Endothelial cell of umbilical vein (primary cell): Measurements from ENCODE around the gene GTF2H4. TPM values are rescaled to one million over a fixed set of nuclear protein-coding genes. Genes with fewer than 3 reads are reported as not detected.

ENCODE experiments used
- BruUV-seq: library from RNA; stranded (reverse); fragments of 400-500 nt; replicated peaks from 2 replicates; lab custom pipeline; 2021; lab: Mats Ljungman, UMichigan
- CTCF ChIA-PET: fragments of 300-600, 350-600 bp; sonication (Branson Sonifier 250); formaldehyde crosslinking; loops from one replicate; lab custom pipeline; 2021; ENCODE audit warnings: antibody characterized with exemption, inconsistent platforms; lab: Charles Lee
- POLR2A ChIA-PET: fragments of 300-600, 350-600 bp; sonication (Branson Sonifier 250); formaldehyde crosslinking; loops from one replicate; lab custom pipeline; 2021; ENCODE audit warnings: antibody characterized with exemption, inconsistent platforms; lab: Charles Lee
- DNase-seq: peaks from one replicate; pipeline ENCODE4 v3.0.0-alpha.2; 2011; ENCODE audit warnings: low read depth, low spot score
- FAIRE-seq: peaks from 2 replicates; lab custom pipeline; 2011; peaks lifted over from hg19 to GRCh38; lab: Jason Lieb, UNC
- H2AFZ ChIP-seq: 2 replicates; pipeline ENCODE4 v1.6.0; 2012; ENCODE audit warnings: low read depth, low read length, control low read depth, inconsistent platforms
- H3K27ac ChIP-seq: 2 replicates; pipeline ENCODE4 v1.5.1; 2011; ENCODE audit warnings: low read depth, mild to moderate bottlenecking, control low read depth, low read length, moderate library complexity; ENCODE audit not compliant: insufficient read depth
- H3K27me3 ChIP-seq, 2 experiments: 2 replicates each; pipeline versions ENCODE4 v1.6.0 to v1.6.1; 2011; ENCODE audit warnings: low read length in 2 of 2, mixed read lengths in 1 of 2; ENCODE audit not compliant: control insufficient read depth in 2 of 2, insufficient read depth in 2 of 2
- H3K36me3 ChIP-seq, 2 experiments: 2 replicates in 1 of 2; 3 replicates in 1 of 2; pipeline ENCODE4 v1.5.1; 2011; ENCODE audit warnings: low read length in 2 of 2, mild to moderate bottlenecking in 1 of 2, moderate library complexity in 1 of 2; ENCODE audit not compliant: control insufficient read depth in 2 of 2, insufficient read depth in 2 of 2; ENCODE audit errors: extremely low read depth in 1 of 2
- H3K4me1 ChIP-seq: 3 replicates; pipeline ENCODE4 v1.5.1; 2011; ENCODE audit warnings: mild to moderate bottlenecking, low read length; ENCODE audit not compliant: control insufficient read depth, insufficient read depth; ENCODE audit errors: extremely low read depth
- H3K4me2 ChIP-seq: 2 replicates; pipeline ENCODE4 v1.6.1; 2011; ENCODE audit warnings: low read length, control low read depth, mixed read lengths; ENCODE audit not compliant: insufficient read depth
- H3K4me3 ChIP-seq, 3 experiments: fragments of 200-600 bp in 1 of 3; sonication (generic), shearing (Covaris generic) in 1 of 3; replicated peaks in 1 of 3; 2 replicates each; pipeline ENCODE4 v1.5.1; 2011 to 2016; ENCODE audit warnings: control low read depth in 3 of 3, low read length in 3 of 3, mild to moderate bottlenecking in 2 of 3, inconsistent platforms in 1 of 3, low read depth in 1 of 3, moderate library complexity in 1 of 3; ENCODE audit not compliant: insufficient read depth in 1 of 3
- H3K79me2 ChIP-seq: 2 replicates; pipeline ENCODE4 v1.6.0; 2012; ENCODE audit warnings: low read length, inconsistent platforms; ENCODE audit not compliant: control insufficient read depth, insufficient read depth
- H3K9ac ChIP-seq: replicated peaks from 2 replicates; pipeline ENCODE3; 2011; ENCODE audit warnings: low read length, control low read depth; ENCODE audit not compliant: insufficient read depth; ENCODE audit errors: extremely low read depth
- H3K9me1 ChIP-seq: replicated peaks from 3 replicates; pipeline ENCODE4 v1.6.0; 2011; ENCODE audit warnings: mild to moderate bottlenecking, low read length; ENCODE audit not compliant: control insufficient read depth, insufficient read depth; ENCODE audit errors: extremely low read depth
- H3K9me3 ChIP-seq: replicated peaks from 2 replicates; pipeline ENCODE4 v1.5.1; 2012; ENCODE audit warnings: low read length, inconsistent platforms; ENCODE audit not compliant: control insufficient read depth, insufficient read depth
- H4K20me1 ChIP-seq: replicated peaks from 2 replicates; pipeline ENCODE3; 2011; ENCODE audit warnings: mild to moderate bottlenecking, low read length; ENCODE audit not compliant: control insufficient read depth, insufficient read depth; ENCODE audit errors: extremely low read depth
- EZH2 ChIP-seq: IDR thresholded peaks from 2 replicates; pipeline ENCODE4 v1.6.1; 2012; ENCODE audit warnings: borderline replicate concordance, low read depth, mild to moderate bottlenecking, moderate library complexity, low read length, inconsistent platforms; ENCODE audit not compliant: severe bottlenecking
- FOS ChIP-seq: IDR thresholded peaks from 2 replicates; pipeline ENCODE4 v1.6.1; 2011; ENCODE audit warnings: mild to moderate bottlenecking, low read length, moderate library complexity, borderline replicate concordance; ENCODE audit not compliant: insufficient read depth
- GATA2 ChIP-seq: IDR thresholded peaks from 2 replicates; pipeline ENCODE4 v1.7.0; 2011; ENCODE audit warnings: low read depth, mild to moderate bottlenecking, moderate library complexity, mixed read lengths, low read length; ENCODE audit not compliant: insufficient read length, insufficient read depth
- JUN ChIP-seq: IDR thresholded peaks from 2 replicates; pipeline ENCODE4 v1.6.1; 2011; ENCODE audit warnings: borderline replicate concordance, low read depth; ENCODE audit not compliant: insufficient read length, insufficient read depth
- MYC ChIP-seq: IDR thresholded peaks from one replicate; pipeline ENCODE4 v1.6.1; 2011; ENCODE audit warnings: mild to moderate bottlenecking, low read depth, low read length
- POLR2A ChIP-seq: IDR thresholded peaks from 2 replicates; pipeline ENCODE4 v1.6.1; 2012; ENCODE audit warnings: low read depth, mild to moderate bottlenecking, control low read depth, low read length
- POLR2AphosphoS5 ChIP-seq: IDR thresholded peaks from 2 replicates; pipeline ENCODE4 v1.6.1; 2012; ENCODE audit warnings: low read depth, mild to moderate bottlenecking, control low read depth, low read length, moderate library complexity; ENCODE audit not compliant: insufficient read depth
- dilution Hi-C: fragments of 300-500 bp; cut with MboI; formaldehyde crosslinking; loops from one replicate; pipeline ENCODE4 v1.15.0; 2019; ENCODE audit warnings: low sequenced_read_pairs; ENCODE audit not compliant: extremely low pct_ligation_motif_present
- intact Hi-C: fragments of 100-400 bp; cut with micrococcal nuclease; formaldehyde crosslinking; loops from one replicate; pipeline ENCODE4 v1.10.0; 2022
- polyA plus RNA-seq, 4 experiments: library from polyadenylated mRNA; depleted of rRNA in 3 of 4; stranded (reverse) in 3 of 4; unstranded in 1 of 4; fragments of >200 nt; gene quantifications; 2 replicates each; pipeline versions ENCODE4 v1.2.1 to v1.2.3, GENCODE V29; 2011 to 2012; ENCODE audit warnings: missing spikeins in 1 of 4
- total RNA-seq: library from RNA; stranded (reverse); gene quantifications from 2 replicates; pipeline ENCODE4 v1.2.3, GENCODE V29; 2021
- TF ChIP-seq, protein P1 (sequence below): IDR thresholded peaks from 2 replicates; pipeline ENCODE4 v1.6.1; 2011; ENCODE audit not compliant: insufficient read depth, insufficient read length
- TF ChIP-seq, protein P2 (sequence below), 2 donors: IDR thresholded peaks; 1 replicate in 1 of 2; 2 replicates in 1 of 2; pipeline ENCODE4 v1.5.1; 2011; ENCODE audit warnings: low read length in 2 of 2, mild to moderate bottlenecking in 2 of 2, moderate library complexity in 2 of 2, control low read depth in 1 of 2, inconsistent platforms in 1 of 2, low read depth in 1 of 2; ENCODE audit not compliant: insufficient read depth in 1 of 2; ENCODE audit errors: extremely low read depth in 1 of 2

Gene GTF2H4
- total and polyA plus RNA-seq, 2 donors (not counting 3 experiments of a cell fraction or from before 2014, with no cell fraction given) = 40.5 to 52.6 TPM

DNA sequence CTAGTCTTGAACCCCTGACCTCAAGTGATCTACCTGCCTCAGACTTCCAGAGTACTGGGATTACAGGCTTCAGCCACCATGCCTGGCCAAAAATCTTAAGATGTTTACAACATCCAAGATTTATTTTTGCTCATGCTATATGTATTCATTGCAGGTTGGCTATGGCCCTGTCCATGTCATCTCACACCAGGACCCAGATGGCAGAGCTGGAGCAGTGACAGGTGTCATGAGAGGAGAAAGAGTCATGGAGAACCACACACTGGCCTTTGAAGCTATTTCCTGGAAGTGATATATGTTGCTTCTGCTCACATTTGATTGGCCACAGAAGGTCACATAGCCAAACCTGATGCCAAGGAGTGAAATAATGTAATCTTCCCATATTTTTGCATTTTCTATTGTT, 37.5 kb upstream of the GTF2H4 start:
- Histone ChIP-seq H3K9me3 (no peaks in the 10 kb centered on the region), H3K36me3 (no peaks in the 10 kb centered on the region), H3K9me1 (no peaks in the 10 kb centered on the region), H2AFZ (no peak overlapping the region), H3K9ac (no peak overlapping the region), H3K4me2 (no peak overlapping the region), H3K27ac (no peak overlapping the region), H3K4me1 (no peaks in the 10 kb centered on the region), H3K4me3 (no peak overlapping the region), H3K79me2 (no peaks in the 10 kb centered on the region), H4K20me1 (no peaks in the 10 kb centered on the region), H3K27me3 (peaks cover 0 to 2% of the 10 kb centered on the region in 2 experiments)
- no peak for DNase-seq
- no TSS peak for BruUV-seq
- dilution Hi-C loops (no loop called here), intact Hi-C loops (loop anchor here (10.0 kb wide), 1 partner anchor 386 kb away; the partner anchor contains the start of gene HLA-E)
- ChIA-PET CTCF (no interaction called here), POLR2A (no interaction called here)
- no peak for FAIRE-seq
- no peak for TF ChIP-seq JUN
- no peak for TF ChIP-seq GATA2
- TF ChIP-seq EZH2 = no peak
- no peak for TF ChIP-seq FOS
- TF ChIP-seq MYC = no peak
- no peak for TF ChIP-seq POLR2AphosphoS5
- TF ChIP-seq, protein P1, sequence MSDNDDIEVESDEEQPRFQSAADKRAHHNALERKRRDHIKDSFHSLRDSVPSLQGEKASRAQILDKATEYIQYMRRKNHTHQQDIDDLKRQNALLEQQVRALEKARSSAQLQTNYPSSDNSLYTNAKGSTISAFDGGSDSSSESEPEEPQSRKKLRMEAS = no peak
- TF ChIP-seq, protein P2, sequence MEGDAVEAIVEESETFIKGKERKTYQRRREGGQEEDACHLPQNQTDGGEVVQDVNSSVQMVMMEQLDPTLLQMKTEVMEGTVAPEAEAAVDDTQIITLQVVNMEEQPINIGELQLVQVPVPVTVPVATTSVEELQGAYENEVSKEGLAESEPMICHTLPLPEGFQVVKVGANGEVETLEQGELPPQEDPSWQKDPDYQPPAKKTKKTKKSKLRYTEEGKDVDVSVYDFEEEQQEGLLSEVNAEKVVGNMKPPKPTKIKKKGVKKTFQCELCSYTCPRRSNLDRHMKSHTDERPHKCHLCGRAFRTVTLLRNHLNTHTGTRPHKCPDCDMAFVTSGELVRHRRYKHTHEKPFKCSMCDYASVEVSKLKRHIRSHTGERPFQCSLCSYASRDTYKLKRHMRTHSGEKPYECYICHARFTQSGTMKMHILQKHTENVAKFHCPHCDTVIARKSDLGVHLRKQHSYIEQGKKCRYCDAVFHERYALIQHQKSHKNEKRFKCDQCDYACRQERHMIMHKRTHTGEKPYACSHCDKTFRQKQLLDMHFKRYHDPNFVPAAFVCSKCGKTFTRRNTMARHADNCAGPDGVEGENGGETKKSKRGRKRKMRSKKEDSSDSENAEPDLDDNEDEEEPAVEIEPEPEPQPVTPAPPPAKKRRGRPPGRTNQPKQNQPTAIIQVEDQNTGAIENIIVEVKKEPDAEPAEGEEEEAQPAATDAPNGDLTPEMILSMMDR (IDR thresholded peaks at IDR 0.05; ENCODE audit: extremely low read depth in 1 of 2, insufficient read depth in 1 of 2, low read depth in 1 of 2, low read length in 2 of 2) = no peak
- TF ChIP-seq POLR2A = no peak
